Gastroesophageal sphincter (tissue), 4 donors: ENCODE measurements around the gene ST8SIA4. TPM values are rescaled to one million over a fixed set of nuclear protein-coding genes. Genes with fewer than 3 reads are reported as not detected.

Experiments
- ATAC-seq: fragments of 150-250 bp; one replicate; pipeline ENCODE4 v1.9.1; 2016; ENCODE audit warnings: mild to moderate bottlenecking, moderate library complexity
- H3K27ac ChIP-seq, 4 donors: fragments of 200-600 bp; sonication (generic) in 3 of 4; 1 replicate in 3 of 4; 2 replicates in 1 of 4; pipeline ENCODE4 v1.5.1; 2016 to 2019
- H3K27me3 ChIP-seq: fragments of 200-600 bp; sonication (generic); one replicate; pipeline ENCODE4 v1.5.1; 2019
- H3K36me3 ChIP-seq, 2 donors: fragments of 200-600 bp; sonication (generic); one replicate each; pipeline ENCODE4 v1.5.1; 2019; ENCODE audit warnings: control low read depth in 1 of 2
- H3K4me1 ChIP-seq, 3 donors: fragments of 200-600 bp; sonication (generic); 1 replicate in 2 of 3; 2 replicates in 1 of 3; pipeline ENCODE4 v1.5.1; 2016 to 2019; ENCODE audit warnings: control low read depth in 2 of 3
- H3K4me3 ChIP-seq, 2 donors: fragments of 200-600 bp; sonication (generic); one replicate each; pipeline ENCODE4 v1.5.1; 2019; ENCODE audit warnings: mild to moderate bottlenecking in 1 of 2, moderate library complexity in 1 of 2
- H3K9me3 ChIP-seq, 3 donors: fragments of 200-600 bp; sonication (generic); one replicate each; pipeline ENCODE4 v1.5.1; 2017 to 2019; ENCODE audit warnings: control low read depth in 2 of 3
- EP300 ChIP-seq: sonication (generic); formaldehyde crosslinking; IDR thresholded peaks from one replicate; pipeline ENCODE4 v1.6.1; 2017; ENCODE audit warnings: antibody characterized with exemption, mild to moderate bottlenecking
- POLR2A ChIP-seq, 2 donors: fragments of 450-650 bp; IDR thresholded peaks; one replicate each; pipeline ENCODE4 v1.6.1; 2017; ENCODE audit warnings: antibody characterized with exemption in 2 of 2, mild to moderate bottlenecking in 2 of 2, moderate library complexity in 1 of 2
- POLR2AphosphoS5 ChIP-seq: sonication (generic); formaldehyde crosslinking; IDR thresholded peaks from one replicate; pipeline ENCODE4 v1.6.1; 2017; ENCODE audit warnings: antibody characterized with exemption
- WGBS, 2 donors: methylation state at CpG; one replicate each; pipeline ENCODE4 v1.1.5; 2018; ENCODE audit warnings: low coverage in 1 of 2; 5-methylcytosine and 5-hydroxymethylcytosine counted together
- total RNA-seq, 4 donors: library from RNA; depleted of rRNA; stranded (reverse); fragments of >200 nt; gene quantifications; one replicate each; pipeline ENCODE4 v1.1.0, GENCODE V29; 2016
- TF ChIP-seq, protein P1 (sequence below), 4 experiments: fragments of 200-600 bp in 2 of 4; fragments of 450-650 bp in 2 of 4; sonication (generic) in 1 of 4; IDR thresholded peaks; one replicate each; pipeline ENCODE4 v1.5.1; 2017 to 2019; ENCODE audit warnings: antibody characterized with exemption in 4 of 4, mild to moderate bottlenecking in 2 of 4, moderate library complexity in 2 of 4

ST8SIA4 gene
- total RNA-seq, 4 donors from 2014 or later: 1.1 to 3.9 (median 2.9) TPM

- no peak for TF ChIP-seq EP300
- no peak for TF ChIP-seq POLR2AphosphoS5
- no peak for TF ChIP-seq POLR2A (IDR thresholded peaks at IDR 0.05)
- TF ChIP-seq, protein P1, sequence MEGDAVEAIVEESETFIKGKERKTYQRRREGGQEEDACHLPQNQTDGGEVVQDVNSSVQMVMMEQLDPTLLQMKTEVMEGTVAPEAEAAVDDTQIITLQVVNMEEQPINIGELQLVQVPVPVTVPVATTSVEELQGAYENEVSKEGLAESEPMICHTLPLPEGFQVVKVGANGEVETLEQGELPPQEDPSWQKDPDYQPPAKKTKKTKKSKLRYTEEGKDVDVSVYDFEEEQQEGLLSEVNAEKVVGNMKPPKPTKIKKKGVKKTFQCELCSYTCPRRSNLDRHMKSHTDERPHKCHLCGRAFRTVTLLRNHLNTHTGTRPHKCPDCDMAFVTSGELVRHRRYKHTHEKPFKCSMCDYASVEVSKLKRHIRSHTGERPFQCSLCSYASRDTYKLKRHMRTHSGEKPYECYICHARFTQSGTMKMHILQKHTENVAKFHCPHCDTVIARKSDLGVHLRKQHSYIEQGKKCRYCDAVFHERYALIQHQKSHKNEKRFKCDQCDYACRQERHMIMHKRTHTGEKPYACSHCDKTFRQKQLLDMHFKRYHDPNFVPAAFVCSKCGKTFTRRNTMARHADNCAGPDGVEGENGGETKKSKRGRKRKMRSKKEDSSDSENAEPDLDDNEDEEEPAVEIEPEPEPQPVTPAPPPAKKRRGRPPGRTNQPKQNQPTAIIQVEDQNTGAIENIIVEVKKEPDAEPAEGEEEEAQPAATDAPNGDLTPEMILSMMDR (IDR thresholded peaks at IDR 0.05): no peak
- peaks cover 0 to 14% (median 0%) of the 10 kb centered on the region in 3 donors for H3K4me1 ChIP-seq
These were observed 1.3 kb upstream of the ST8SIA4 start for GRCh38 chr5:100904259-100904861.

GRCh38 chr5:100902440-100903038 lies 543 bp downstream of the ST8SIA4 start:
- ATAC-seq: no peak
- H3K4me1 ChIP-seq: peaks cover 0 to 14% (median 0%) of the 10 kb centered on the region in 3 donors
- H3K9me3 ChIP-seq: no peaks in the 10 kb centered on the region
- H3K36me3 ChIP-seq: no peaks in the 10 kb centered on the region
- peak overlapping the region; percentile 26 to 50 for H3K4me3 ChIP-seq
- H3K27me3 ChIP-seq: peaks cover 53% of the 10 kb centered on the region
- TF ChIP-seq EP300: no peak
- no peak for TF ChIP-seq POLR2A (IDR thresholded peaks at IDR 0.05)
- TF ChIP-seq, protein P1 (IDR thresholded peaks at IDR 0.05): no peak
- TF ChIP-seq POLR2AphosphoS5: no peak
- peak overlapping the region in 3 of 4 donors; percentile 57 to 80 (median 68) for H3K27ac ChIP-seq
- WGBS, 2 donors: 5 to 8% methylated on average over 8 of the region's 14 CpGs

More at GRCh38 chr5:100904259-100904861, 1.3 kb upstream of the ST8SIA4 start:
- Histone ChIP-seq H3K36me3 (no peaks in the 10 kb centered on the region), H3K9me3 (no peaks in the 10 kb centered on the region), H3K27me3 (peaks cover 53% of the 10 kb centered on the region), H3K27ac (peak overlapping the region in 2 of 4 donors; percentile 43 to 80), H3K4me3 (peak overlapping the region; percentile 5 to 50)
- no peak for ATAC-seq
- 28 to 35% methylated on average over 10 to 19 of the region's 23 CpGs for WGBS, 2 donors

DNA sequence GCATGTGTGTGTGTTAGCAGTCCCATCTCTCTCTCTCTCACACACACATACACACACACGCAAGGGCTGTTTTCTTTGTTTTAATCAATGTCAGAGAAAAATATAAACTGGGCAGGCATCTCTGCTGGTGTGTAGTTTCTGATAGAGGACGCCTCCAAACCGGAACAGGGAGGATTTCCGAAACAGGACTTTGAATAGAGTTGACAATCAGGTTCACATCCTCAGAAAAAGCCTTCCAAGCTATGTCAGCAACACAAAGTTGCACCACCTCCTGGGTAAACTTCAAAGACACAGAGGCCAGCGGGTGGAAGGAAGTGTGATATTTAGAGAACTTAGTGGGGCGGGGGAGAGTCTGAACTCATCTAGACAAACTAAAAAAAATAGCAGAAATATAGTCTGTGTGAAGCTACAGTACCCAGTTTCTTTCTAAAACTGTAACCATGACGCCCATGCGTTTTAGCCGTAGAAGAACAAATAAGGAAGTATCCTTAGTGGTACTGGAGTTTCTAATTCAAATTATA lies 1.2 kb downstream of the ST8SIA4 start:
- WGBS, 2 donors: 7 to 9% methylated on average over 8 to 9 of the region's 9 CpGs
- H3K4me3 ChIP-seq: peak overlapping the region; percentile 40 to 50
- TF ChIP-seq, protein P1 (IDR thresholded peaks at IDR 0.05): no peak
- TF ChIP-seq POLR2AphosphoS5 (no peak), POLR2A (IDR thresholded peaks at IDR 0.05) (no peak), EP300 (no peak)
- peaks cover 53% of the 10 kb centered on the region for H3K27me3 ChIP-seq
- peak overlapping the region in 3 of 4 donors; percentile 68 to 80 (median 72) for H3K27ac ChIP-seq
- H3K9me3 ChIP-seq: no peaks in the 10 kb centered on the region
- H3K36me3 ChIP-seq: no peaks in the 10 kb centered on the region
- peak; percentile 54 for ATAC-seq
- peaks cover 0 to 14% (median 0%) of the 10 kb centered on the region in 3 donors for H3K4me1 ChIP-seq

DNA sequence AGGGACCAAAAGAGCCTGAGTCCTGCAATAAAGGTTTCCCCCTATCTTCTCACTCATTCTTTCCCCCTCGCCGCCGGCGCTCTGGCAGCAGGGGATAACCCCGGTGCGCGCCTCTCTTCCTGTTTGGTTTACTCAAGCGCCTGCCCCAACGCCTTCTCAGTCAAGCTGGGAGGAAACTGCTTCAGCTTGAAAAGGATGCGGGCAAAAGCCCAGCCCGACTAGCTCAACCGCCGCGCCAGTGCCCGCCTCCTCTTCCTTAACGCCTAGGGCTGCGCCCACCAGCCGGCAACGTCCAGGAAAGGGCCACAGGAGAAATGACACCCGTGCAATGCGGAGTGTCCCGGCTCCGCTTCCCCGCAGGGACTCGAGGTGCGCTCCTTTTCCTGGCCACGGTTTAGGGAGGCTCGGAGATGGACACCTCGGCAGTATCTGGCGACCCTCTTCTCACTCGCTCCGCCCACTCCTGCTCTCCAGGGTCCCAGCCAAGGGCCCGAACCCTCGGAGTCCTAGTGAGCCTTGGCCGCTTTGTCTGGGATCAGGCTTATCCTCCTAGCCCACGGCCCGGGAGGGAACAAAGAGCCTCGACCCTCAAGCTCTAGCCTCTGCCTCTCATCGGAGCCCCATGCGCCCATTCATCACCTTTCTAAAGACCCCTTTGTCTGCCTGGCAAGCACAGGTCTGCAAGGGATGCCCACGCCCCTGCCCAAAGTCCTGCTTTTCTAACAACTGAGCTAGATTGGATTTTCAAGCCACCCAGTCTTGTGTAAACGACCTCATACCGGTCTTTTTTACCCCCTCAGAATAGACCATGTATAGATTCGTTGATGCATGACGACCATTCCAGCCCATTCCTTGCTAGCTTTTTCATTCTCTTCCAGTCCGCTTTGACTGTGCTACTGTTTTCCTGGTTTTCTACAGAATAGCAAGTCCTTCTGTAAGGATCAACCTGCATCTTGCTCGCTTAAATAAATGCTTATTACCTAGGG lies 2.0 kb downstream of the ST8SIA4 start:
- TF ChIP-seq EP300: no peak
- TF ChIP-seq, protein P1 (IDR thresholded peaks at IDR 0.05): no peak
- no peak for TF ChIP-seq POLR2A (IDR thresholded peaks at IDR 0.05)
- TF ChIP-seq POLR2AphosphoS5: no peak
- ATAC-seq: peak; percentile 33
- Histone ChIP-seq H3K27me3 (peaks cover 53% of the 10 kb centered on the region), H3K9me3 (no peaks in the 10 kb centered on the region), H3K27ac (peak overlapping the region; percentile 12 to 80 (median 70)), H3K4me3 (peak overlapping the region; percentile 40 to 50), H3K4me1 (peaks cover 0 to 14% (median 0%) of the 10 kb centered on the region in 3 donors), H3K36me3 (no peaks in the 10 kb centered on the region)
- WGBS, 2 donors: 1 to 8% methylated on average over 4 to 18 of the region's 47 CpGs
